ENCODE results near the gene LRRC4C. TPM values are rescaled to one million over a fixed set of nuclear protein-coding genes. Genes with fewer than 3 reads are reported as not detected.

LRRC4C gene
- total RNA-seq, 1 donor from 2014 or later: 0.41 TPM

DNA sequence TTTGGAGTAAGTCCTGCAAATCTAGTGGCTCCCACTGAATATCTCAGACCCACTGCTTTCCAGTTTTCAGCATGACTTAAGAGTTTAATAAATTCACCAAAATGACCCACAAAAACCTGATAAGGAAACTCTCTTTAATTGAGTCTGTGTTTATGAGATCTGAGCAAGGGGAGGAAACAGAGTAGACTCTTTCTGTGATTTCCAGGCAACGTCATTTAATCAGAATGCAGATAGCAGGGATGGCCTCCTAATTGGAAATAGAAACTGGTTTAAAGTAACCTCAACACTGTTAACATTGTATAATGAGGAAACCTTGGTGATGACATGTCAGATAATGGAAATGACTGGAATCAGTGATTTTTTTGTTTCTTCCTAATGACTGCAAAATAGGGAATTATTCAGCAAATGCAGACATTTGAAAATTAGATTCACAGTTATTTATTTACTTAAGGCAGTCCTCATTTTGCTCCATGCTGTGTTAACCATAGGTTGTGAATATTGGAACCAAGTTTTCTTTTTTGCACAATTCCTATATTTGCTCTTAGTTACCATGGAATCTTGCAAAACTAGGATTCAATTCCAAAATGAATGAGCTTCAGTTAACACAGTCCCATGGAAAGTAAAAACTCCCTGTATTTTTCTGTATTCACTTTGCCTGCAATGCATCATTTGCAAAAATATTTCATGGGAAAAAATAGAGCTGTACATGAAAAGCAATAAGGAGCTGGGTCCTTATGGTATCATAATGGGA lies 1324.5 kb downstream of the LRRC4C start:
- no peak overlapping the region for H3K4me3 ChIP-seq
- H3K27me3 ChIP-seq (ENCODE audit: low read depth): no peaks in the 10 kb centered on the region
- H3K27ac ChIP-seq (replicated peaks): no peak overlapping the region
- TF ChIP-seq, protein P1, sequence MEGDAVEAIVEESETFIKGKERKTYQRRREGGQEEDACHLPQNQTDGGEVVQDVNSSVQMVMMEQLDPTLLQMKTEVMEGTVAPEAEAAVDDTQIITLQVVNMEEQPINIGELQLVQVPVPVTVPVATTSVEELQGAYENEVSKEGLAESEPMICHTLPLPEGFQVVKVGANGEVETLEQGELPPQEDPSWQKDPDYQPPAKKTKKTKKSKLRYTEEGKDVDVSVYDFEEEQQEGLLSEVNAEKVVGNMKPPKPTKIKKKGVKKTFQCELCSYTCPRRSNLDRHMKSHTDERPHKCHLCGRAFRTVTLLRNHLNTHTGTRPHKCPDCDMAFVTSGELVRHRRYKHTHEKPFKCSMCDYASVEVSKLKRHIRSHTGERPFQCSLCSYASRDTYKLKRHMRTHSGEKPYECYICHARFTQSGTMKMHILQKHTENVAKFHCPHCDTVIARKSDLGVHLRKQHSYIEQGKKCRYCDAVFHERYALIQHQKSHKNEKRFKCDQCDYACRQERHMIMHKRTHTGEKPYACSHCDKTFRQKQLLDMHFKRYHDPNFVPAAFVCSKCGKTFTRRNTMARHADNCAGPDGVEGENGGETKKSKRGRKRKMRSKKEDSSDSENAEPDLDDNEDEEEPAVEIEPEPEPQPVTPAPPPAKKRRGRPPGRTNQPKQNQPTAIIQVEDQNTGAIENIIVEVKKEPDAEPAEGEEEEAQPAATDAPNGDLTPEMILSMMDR (IDR thresholded peaks at IDR 0.05; ENCODE audit: borderline replicate concordance): no peak
- no peaks in the 10 kb centered on the region for H3K4me1 ChIP-seq
- intact Hi-C loops (cut with micrococcal nuclease): no loop called here
- DNase-seq: no peak
- H3K9me3 ChIP-seq (replicated peaks): no peaks in the 10 kb centered on the region
- no peaks in the 10 kb centered on the region for H3K36me3 ChIP-seq

DNA sequence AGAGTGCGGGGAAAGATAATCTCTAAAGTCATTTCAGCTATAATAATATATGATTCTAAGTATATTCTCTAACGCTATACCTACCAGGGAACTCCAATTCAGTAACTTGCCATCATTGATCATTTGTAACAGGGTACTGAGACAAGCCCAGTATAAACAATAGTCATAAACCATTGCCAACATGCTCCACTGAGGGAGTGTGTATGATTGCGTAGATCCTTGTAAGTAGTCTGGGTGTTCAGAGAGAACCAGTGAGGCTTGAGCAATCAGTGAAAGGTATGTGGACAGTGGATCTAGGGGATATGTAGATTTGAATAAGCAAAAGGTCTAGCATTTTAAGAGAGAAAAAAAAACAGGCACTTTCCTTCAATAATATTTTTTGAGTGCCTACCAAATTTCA lies 1326.0 kb downstream of the LRRC4C start:
- intact Hi-C loops (cut with micrococcal nuclease): no loop called here
- no peaks in the 10 kb centered on the region for H3K9me3 ChIP-seq (replicated peaks)
- TF ChIP-seq, protein P1 (IDR thresholded peaks at IDR 0.05; ENCODE audit: borderline replicate concordance): no peak

DNA sequence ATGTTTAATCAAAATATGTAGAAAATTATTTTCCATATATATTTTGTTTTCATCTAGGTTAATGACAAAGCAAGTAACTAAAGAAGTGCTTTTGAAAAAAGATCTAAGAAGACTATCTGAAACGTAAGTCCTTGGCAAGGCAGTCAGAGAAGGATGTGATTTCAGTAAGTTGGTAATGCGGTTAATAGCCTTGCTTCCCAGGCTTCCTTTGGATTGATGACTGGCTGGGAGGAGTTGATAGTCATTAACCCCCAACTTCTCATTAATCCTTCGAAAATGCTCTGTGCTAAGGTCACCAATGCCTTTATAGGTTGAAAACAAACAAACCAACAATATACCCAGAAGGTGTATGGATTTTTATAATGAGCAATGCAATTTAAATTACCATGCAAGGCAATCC lies 1326.5 kb downstream of the LRRC4C start:
- intact Hi-C loops (cut with micrococcal nuclease): no loop called here
- no peaks in the 10 kb centered on the region for H3K27me3 ChIP-seq (ENCODE audit: low read depth)
- no peak for DNase-seq

More for the DNA sequence above, 1326.0 kb downstream of the LRRC4C start:
- no peaks in the 10 kb centered on the region for H3K4me1 ChIP-seq
- no peak overlapping the region for H3K27ac ChIP-seq (replicated peaks)
- no peak for DNase-seq
- H3K4me3 ChIP-seq: no peak overlapping the region
- H3K36me3 ChIP-seq: no peaks in the 10 kb centered on the region
- H3K27me3 ChIP-seq (ENCODE audit: low read depth): no peaks in the 10 kb centered on the region

DNA sequence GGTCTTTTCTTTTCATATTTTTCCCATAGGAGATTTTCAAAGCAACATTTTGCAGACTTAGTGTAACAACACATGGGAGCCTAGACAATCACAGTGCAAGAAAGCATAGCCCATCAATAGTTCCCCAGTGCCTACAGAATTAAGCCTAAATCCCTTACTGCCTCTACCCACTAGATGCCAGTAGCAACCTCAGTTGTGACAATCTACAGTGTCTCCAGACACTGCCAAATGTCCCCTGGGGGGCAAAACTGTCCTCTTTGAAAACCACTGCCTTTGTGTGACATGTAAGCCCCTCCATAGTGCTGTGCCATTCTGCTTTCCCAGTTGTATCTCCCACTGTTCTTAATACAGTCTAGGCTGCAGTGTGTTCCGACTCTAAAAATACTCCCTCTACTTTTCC lies 1329.0 kb downstream of the LRRC4C start:
- no peaks in the 10 kb centered on the region for H3K4me1 ChIP-seq
- H3K9me3 ChIP-seq (replicated peaks): no peaks in the 10 kb centered on the region
- H3K27me3 ChIP-seq (ENCODE audit: low read depth): no peaks in the 10 kb centered on the region
- H3K36me3 ChIP-seq: no peaks in the 10 kb centered on the region
- intact Hi-C loops (cut with micrococcal nuclease): no loop called here
- no peak overlapping the region for H3K4me3 ChIP-seq
- no peak for DNase-seq
- TF ChIP-seq, protein P1 (IDR thresholded peaks at IDR 0.05; ENCODE audit: borderline replicate concordance): no peak
- H3K27ac ChIP-seq (replicated peaks): no peak overlapping the region

More for the DNA sequence above, 1326.5 kb downstream of the LRRC4C start:
- H3K27ac ChIP-seq (replicated peaks): no peak overlapping the region
- H3K36me3 ChIP-seq: no peaks in the 10 kb centered on the region
- TF ChIP-seq, protein P1 (IDR thresholded peaks at IDR 0.05; ENCODE audit: borderline replicate concordance): no peak
- no peak overlapping the region for H3K4me3 ChIP-seq
- no peaks in the 10 kb centered on the region for H3K9me3 ChIP-seq (replicated peaks)
- H3K4me1 ChIP-seq: no peaks in the 10 kb centered on the region

DNA sequence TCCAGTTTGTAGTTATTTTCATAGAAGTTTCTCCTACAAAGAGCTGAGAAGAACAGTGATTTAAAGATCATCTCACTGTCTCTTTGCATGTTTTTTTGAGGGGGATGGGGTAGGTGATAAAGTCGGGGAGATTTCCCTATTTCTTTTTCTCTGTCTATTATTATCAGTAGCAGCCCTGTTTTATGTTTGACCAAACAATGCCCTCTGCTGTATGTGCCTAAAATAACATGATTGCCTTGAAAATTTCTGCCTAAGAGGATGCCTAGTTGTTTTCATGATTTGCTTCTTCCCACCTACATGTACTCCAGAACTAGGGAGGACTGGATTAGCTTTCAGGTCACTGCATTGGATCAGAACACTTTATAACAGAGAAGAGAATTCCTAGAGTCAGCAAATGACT lies 1330.2 kb downstream of the LRRC4C start:
- H3K9me3 ChIP-seq (replicated peaks): peaks cover 11% of the 10 kb centered on the region
- TF ChIP-seq, protein P1 (IDR thresholded peaks at IDR 0.05; ENCODE audit: borderline replicate concordance): no peak
- H3K27ac ChIP-seq (replicated peaks): no peak overlapping the region
- H3K4me3 ChIP-seq: no peak overlapping the region
- H3K4me1 ChIP-seq: no peaks in the 10 kb centered on the region
- no peak for DNase-seq
- no peaks in the 10 kb centered on the region for H3K36me3 ChIP-seq
- no peaks in the 10 kb centered on the region for H3K27me3 ChIP-seq (ENCODE audit: low read depth)
- intact Hi-C loops (cut with micrococcal nuclease): no loop called here

Data from left ventricle myocardium inferior (tissue), 1 donor.